ENCODE results near the gene PRKN.
"Not testable (repeated sequence)": the region's sequence is repeated elsewhere in the genome, so short reads cannot be mapped to it uniquely, and the experiment has no call there.

The PRKN gene

DNA sequence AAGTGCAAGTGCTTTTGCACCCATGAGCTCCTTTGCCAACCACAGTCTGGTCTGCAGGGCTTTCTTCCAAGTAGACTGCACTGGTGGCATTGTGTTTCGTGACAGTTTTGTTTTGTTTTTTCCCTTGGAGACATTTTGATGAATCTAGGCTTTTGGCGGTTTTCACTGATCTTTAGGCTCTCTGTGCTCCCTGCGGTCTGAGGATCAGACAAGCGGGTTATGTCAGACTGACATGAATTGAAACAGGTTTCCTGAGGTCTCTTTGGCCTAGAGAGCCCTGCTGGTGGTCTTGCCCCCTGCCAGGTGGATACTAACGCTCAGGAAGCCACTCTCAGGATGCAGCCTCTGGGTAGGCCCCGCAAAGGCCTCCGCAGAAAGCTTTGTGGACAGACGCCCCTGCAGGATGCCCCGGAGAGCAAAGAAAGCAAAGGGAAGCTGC is 898.3 kb downstream of the PRKN start:
- DNase-seq: no peak

GRCh38 chr6:161828355-161828754 is 899.2 kb downstream of the PRKN start:
- DNase-seq: no peak

DNA sequence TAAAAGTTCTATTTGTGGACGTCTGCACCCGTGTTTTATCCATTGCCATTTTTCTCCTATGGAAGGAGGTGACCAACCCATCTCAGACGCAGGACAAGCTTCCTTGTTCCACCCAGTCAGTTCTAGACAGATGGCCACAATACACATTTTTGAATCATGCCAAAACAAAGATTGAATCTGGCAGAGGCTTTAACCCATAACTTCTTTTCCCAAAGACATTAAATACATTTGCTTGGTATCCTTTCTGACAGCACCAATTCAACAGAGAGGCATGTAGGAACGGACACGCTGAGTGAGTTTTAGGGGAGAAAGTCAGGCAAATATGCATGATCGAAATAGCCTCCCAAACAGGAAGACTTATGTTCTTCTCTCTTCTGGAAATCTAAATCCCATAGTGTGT is 901.1 kb downstream of the PRKN start:
- no peak for DNase-seq

DNA sequence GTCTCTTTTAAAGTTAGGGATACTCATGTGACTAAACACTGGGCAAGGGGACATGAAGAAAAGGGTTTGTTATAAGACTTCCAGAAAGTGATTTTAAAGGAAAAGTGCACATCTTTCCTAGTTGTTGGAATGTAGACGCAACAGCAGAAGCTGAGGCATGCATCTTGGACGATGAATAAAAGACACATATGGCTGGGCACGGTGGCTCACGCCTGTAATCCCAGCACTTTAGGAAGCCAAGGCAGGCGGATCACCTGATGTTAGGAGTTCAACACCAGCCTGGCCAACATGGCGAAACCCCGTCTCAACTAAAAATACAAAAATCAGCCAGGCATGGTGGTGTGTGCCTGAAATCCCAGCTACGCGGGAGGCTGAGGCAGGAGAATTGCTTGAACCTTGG is 905.4 kb downstream of the PRKN start:
- not testable (repeated sequence) for DNase-seq

DNA sequence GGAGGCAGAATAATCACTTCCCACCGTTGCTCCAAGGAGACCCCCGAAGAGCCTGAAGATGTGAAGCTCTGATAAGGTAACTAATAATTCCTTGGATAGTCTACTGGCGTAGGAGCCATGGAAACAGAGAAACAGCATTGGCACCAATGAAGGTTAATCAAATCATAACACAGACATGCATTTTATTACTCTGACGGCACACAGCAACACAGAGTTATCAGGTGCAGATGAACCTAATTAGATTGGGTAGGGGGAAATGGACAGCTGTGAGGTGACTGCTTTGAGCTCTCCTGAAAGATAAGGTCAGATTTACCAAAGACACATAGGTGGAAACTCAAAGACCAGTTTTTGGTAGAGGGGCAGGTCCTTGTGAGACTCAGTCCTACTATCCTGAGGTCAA is 909.7 kb downstream of the PRKN start:
- DNase-seq: no peak

DNA sequence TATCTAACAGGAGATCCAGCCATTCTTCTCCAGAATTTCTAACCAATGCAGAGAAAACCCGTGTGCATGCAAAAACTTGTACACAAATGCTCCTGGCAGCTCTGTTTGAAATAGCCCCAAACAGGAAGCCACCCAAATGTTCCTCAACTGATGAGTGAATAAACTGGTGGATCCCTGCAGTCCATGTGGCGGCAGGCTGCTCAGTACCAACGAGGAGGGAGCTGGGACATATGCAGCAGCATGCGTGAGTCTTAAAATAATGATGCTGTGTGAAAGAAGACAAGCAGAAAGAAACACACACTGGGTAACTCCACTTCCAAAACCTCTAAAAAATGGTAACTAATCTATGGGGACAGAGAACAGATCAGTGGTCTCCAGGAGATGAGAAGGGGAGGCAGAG is 911.6 kb downstream of the PRKN start:
- no peak for DNase-seq

DNA sequence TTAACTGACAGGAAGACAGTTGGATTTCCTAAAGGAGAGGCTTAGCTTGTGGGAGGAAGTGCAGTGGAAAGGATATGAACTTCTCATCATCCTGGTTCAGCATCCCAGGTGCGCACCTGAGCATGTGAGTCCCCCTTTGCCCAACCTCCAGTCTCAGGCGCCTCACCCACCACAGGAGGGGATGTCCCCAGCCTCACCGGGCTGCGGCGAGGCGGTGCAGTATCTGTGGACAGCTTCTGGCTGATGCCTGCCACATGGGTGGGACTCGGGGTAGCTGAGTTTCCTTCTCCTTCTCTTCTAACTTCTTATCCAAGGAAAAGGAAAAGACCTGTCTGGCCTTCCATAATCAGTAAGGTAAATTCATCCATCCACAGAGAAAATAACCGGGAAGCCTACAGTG is 914.4 kb downstream of the PRKN start:
- DNase-seq: no peak

DNA sequence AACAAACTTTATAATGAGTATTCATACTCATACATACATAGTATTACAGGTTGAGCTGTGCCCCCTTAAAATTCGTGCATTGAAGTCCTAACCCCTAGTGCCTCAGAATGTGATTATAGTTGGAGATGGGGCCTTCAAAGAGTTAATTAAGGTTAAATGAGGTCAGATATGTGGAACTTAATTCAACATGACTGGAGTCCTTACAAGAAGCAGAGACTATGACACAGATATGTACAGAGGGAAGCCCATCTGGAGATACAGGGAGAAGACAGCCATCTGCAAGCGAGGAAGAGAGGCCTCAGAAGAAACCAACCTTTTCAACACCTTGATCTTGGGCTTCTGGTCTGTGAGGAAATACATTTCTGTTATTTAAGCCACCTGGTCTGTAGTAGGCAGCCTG is 917.6 kb downstream of the PRKN start:
- no peak for DNase-seq

DNA sequence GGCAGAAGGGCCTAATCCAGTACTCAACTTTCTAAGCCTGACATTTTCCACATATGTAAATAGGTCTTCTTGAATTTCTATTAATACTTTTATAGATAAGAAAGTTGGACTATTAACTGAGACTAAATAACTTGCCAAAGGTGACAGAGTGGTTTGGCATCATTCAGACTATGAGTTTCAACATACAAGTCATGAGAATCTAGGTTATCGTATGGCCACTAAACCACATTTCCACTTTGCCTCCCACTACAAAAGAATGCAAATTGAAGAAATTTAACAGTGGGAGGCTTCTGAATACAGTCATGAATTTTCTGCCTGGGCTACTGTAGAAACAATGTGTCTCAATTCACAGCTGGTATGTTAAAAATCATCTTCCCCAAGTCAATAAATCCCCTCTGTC is 922.7 kb downstream of the PRKN start:
- DNase-seq: no peak

DNA sequence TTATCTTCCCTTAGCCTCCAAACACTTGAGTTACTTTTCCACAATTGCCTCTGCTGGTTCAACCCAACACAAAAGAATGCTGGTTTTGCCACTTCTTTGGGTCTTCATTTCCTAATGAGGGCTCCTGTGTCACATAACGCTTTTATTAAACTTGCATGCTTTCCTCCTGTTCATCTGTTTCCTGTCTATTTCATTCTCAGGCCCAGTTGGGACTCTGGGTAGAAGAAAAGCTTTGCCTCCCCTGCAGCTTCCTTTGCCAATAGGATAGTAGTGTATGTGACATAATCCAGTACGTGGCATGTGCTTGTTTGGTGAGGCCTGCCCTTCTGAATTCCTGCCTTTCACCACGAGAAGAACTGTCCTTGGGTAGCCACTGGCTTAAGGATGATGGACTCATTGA is 924.4 kb downstream of the PRKN start:
- no peak for DNase-seq

- DNase-seq: no peak
Observed at GRCh38 chr6:161802231-161802630, 925.3 kb downstream of the PRKN start.

GRCh38 chr6:161798844-161799394 is 928.6 kb downstream of the PRKN start:
- no peak for DNase-seq

DNA sequence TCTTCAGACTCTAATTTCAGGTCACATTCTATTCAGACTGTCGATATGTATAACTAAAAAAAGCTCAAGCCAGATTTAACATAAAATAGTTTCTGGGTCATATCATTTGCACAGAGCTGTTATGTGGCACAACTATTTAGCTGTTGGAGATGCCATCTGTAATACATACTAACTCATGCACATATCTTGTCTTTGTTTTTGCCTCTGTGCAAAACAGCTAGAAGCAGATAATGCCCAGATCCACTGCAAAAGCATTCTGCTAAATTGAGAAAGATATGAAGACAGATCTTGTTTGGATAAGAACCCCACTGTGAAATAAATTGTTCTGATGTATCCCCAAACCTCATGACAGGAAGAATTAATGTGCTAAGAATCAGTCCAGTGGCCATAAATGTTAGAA is 930.9 kb downstream of the PRKN start:
- DNase-seq: no peak

- DNase-seq: no peak
Observed at GRCh38 chr6:161792851-161793493, 934.6 kb downstream of the PRKN start.

DNA sequence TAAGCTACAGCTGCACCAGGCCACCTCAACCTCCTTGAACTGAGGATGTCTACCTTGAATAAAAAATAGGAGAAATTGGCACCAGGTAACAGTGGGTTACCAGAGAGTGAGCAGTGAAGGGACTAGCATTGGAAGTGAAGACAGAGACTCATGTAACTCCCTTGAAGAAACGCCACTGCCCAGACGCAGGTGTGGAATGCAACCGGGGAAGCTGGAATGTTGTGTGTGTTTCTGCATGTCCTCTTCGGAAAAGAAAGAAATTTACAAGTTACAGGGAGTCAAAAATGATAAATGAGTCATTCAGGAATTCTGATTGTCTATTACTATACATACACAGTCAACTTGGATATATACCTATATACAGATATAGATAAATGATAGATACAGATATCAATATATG is 939.0 kb downstream of the PRKN start:
- DNase-seq: no peak

- DNase-seq: no peak
Observed at GRCh38 chr6:161772176-161772575, 955.4 kb downstream of the PRKN start.

- no peak for DNase-seq
Observed at GRCh38 chr6:161761966-161762365, 965.6 kb downstream of the PRKN start.

- DNase-seq: no peak
Observed at GRCh38 chr6:161755080-161755479, 972.5 kb downstream of the PRKN start.

DNA sequence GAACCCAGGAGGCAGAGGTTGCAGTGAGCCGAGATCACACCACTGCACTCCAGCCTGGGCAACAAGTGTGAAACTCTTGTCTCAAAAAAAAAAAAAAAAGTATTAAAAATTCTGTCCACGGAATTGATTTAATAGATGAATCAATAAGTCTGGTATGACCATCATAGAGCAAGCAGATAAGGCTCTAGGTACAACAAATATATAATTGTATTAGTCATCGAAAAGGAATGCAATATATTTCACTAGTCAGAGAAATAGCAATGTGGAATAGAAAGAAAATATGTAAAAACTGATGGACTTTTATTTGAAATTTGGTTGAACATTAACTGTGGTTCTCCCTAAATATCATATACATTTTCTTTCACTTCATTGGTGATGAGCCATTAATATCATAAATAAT is 976.9 kb downstream of the PRKN start:
- DNase-seq: no peak

- DNase-seq: no peak
Observed at GRCh38 chr6:161749576-161749975, 978.0 kb downstream of the PRKN start.

DNA sequence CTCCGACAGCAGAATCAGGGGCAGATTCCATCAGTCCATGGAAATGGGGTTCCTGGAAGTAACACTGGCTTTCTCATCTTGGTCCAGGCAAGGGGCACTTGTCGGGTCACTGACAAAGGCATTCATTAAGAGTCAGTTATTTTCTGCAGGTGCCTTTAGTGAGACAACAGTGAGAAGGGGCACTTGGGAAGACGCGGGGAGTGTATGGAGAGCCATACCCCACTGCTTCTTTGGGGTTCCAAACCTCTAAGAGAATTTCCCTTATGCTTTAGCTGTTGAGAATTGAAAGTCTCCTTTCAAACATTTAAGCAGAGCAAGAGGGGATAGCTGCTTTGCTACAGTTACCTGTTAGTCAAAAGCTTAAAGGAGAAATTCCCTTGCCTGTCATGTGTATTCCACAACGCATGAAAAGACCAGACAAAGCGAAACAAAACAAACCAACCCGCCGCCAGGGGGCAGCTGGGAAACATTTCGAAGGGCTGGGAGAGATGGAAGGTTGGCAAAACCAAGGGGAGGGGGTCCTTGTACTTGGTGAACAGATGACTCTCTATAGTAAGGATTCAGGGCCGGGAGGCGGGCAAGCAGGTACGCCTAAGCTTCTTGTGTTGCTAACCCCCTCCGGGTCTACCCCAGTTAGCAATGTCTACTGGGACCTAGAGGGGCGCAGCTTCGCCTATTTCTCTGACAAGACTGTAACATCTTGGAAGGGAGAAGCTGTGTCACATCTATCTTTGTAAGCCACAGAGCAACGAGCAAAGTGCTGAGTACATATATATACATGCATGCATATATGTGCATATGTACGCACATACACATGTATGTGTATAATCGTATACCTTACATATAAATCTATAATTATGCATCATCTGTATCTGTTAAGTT is 978.8 kb downstream of the PRKN start:
- DNase-seq: no peak

DNA sequence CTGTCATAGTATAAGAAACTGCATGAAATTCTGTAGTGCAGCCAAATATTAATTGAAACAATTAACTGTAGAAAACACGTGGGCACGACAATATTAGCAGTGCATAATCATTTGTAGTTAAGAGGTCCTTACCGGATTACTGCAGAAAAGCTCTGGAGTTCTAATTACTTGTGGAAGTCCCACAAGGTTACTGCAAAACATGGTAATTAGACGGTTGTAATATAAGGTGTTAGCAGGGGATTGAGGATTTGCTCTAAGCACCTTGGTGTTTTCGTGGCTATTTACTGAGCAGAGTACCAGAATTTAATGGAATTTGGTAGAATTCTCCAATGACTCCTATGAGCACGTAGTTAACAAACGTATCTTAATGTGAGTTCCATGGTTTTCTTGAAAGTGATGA is 980.1 kb downstream of the PRKN start:
- no peak for DNase-seq

DNA sequence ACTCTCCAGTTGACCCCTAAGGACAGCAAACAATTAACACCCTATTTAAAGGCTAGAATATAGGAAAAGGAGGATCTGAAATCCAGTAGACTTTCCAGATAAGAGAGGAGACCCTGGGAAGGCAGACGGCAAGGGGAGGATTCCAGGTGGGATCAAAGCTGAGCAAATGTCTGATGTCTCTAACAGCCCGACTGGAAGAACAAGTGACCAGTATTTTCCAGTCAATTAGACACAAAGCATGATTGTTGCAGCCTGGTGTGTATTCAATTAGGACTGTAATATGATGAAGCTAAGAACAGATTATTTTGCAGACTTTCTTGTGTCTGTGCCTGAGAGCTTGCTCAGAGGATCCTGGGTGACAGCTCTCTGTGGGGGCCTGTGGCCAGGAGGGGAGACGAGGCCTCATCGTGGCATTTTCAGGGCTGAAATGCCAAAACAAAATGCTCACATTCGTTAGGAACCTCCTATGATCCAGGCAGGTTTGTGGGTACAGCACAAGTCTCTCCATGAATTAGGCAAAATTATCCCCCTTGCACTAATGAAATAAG is 981.9 kb downstream of the PRKN start:
- no peak for DNase-seq

GRCh38 chr6:161745128-161745527 is 982.4 kb downstream of the PRKN start:
- DNase-seq: no peak

Measured in GF-D8 (cell line).